Neuronal stem cell (in vitro differentiated cells): ENCODE results near the gene PRRT1.
"Not testable (repeated sequence)": the region's sequence is repeated elsewhere in the genome, so short reads cannot be mapped to it uniquely, and the experiment has no call there.

Experiments
- DNase-seq: peaks from one replicate; pipeline ENCODE4 v3.0.0-alpha.2; 2013; ENCODE audit warnings: low spot score
- H2AFZ ChIP-seq: one replicate; pipeline ENCODE4 v1.6.1; 2013; ENCODE audit warnings: mild to moderate bottlenecking, low read length, inconsistent platforms
- H2AK5ac ChIP-seq: 2 replicates; pipeline ENCODE4 v1.6.1; 2013; ENCODE audit warnings: low read depth, mild to moderate bottlenecking, inconsistent platforms, low read length, moderate library complexity, mixed read lengths
- H2BK120ac ChIP-seq: 2 replicates; pipeline ENCODE4 v1.6.1; 2013; ENCODE audit warnings: low read depth, mild to moderate bottlenecking, inconsistent platforms, low read length, moderate library complexity, mixed read lengths
- H2BK12ac ChIP-seq: one replicate; pipeline ENCODE4 v1.6.1; 2013; ENCODE audit warnings: low read length, inconsistent platforms
- H2BK15ac ChIP-seq: 2 replicates; pipeline ENCODE4 v1.6.1; 2013; ENCODE audit warnings: mild to moderate bottlenecking, low read length, inconsistent platforms, mixed read lengths
- H2BK5ac ChIP-seq: one replicate; pipeline ENCODE4 v1.6.1; 2013; ENCODE audit warnings: inconsistent platforms, mild to moderate bottlenecking, low read length, moderate library complexity
- H3K14ac ChIP-seq: one replicate; pipeline ENCODE4 v1.6.1; 2013; ENCODE audit warnings: low read length, inconsistent platforms
- H3K18ac ChIP-seq: 2 replicates; pipeline ENCODE4 v1.6.1; 2013; ENCODE audit warnings: low read length, inconsistent platforms
- H3K23ac ChIP-seq: 2 replicates; pipeline ENCODE4 v1.6.1; 2013; ENCODE audit warnings: low read depth, mild to moderate bottlenecking, mixed read lengths, low read length, inconsistent platforms; ENCODE audit not compliant: poor library complexity
- H3K27ac ChIP-seq: replicated peaks from 3 replicates; pipeline ENCODE4 v1.5.1; 2013; ENCODE audit warnings: low read length, inconsistent platforms
- H3K27me3 ChIP-seq, 3 experiments: 2 replicates each; pipeline ENCODE4 v1.6.1; 2013; ENCODE audit warnings: low read length in 3 of 3, mild to moderate bottlenecking in 2 of 3, inconsistent platforms in 1 of 3, low read depth in 1 of 3, mixed read lengths in 1 of 3, moderate library complexity in 1 of 3; ENCODE audit not compliant: control insufficient read depth in 3 of 3, insufficient read depth in 3 of 3
- H3K36me3 ChIP-seq, 2 donors: replicated peaks in 1 of 2; 2 replicates each; pipeline ENCODE4 v1.6.1; 2013; ENCODE audit warnings: low read length in 2 of 2; ENCODE audit not compliant: control insufficient read depth in 2 of 2, insufficient read depth in 2 of 2
- H3K4ac ChIP-seq: 2 replicates; pipeline ENCODE4 v1.6.1; 2013; ENCODE audit warnings: inconsistent platforms, mild to moderate bottlenecking, low read length, moderate library complexity
- H3K4me1 ChIP-seq, 2 donors: 1 replicate in 1 of 2; 2 replicates in 1 of 2; pipeline ENCODE4 v1.6.1; 2013; ENCODE audit warnings: low read length in 2 of 2, low read depth in 1 of 2; ENCODE audit not compliant: control insufficient read depth in 2 of 2, insufficient read depth in 1 of 2
- H3K4me2 ChIP-seq: one replicate; pipeline ENCODE4 v1.6.1; 2013; ENCODE audit warnings: mild to moderate bottlenecking, low read length, inconsistent platforms; ENCODE audit not compliant: insufficient read depth, poor library complexity, severe bottlenecking
- H3K4me3 ChIP-seq, 2 donors: 2 replicates each; pipeline ENCODE4 v1.5.1; 2013; ENCODE audit warnings: low read length in 2 of 2, mild to moderate bottlenecking in 2 of 2, inconsistent platforms in 1 of 2, moderate library complexity in 1 of 2
- H3K79me1 ChIP-seq: one replicate; pipeline ENCODE4 v1.6.1; 2013; ENCODE audit warnings: low read depth, mild to moderate bottlenecking, inconsistent platforms, low read length, moderate library complexity
- H3K9ac ChIP-seq: one replicate; pipeline ENCODE4 v1.6.1; 2013; ENCODE audit warnings: mild to moderate bottlenecking, low read depth, low read length, inconsistent platforms; ENCODE audit not compliant: poor library complexity
- H3K9me3 ChIP-seq, 2 donors: replicated peaks in 1 of 2; 2 replicates each; pipeline versions ENCODE3 to v1.6.1; 2013; ENCODE audit warnings: low read length in 2 of 2, mild to moderate bottlenecking in 2 of 2, inconsistent platforms in 1 of 2, low read depth in 1 of 2, mixed read lengths in 1 of 2, moderate library complexity in 1 of 2; ENCODE audit not compliant: control insufficient read depth in 2 of 2, insufficient read depth in 1 of 2
- H4K8ac ChIP-seq: one replicate; pipeline ENCODE4 v1.6.1; 2013; ENCODE audit warnings: low read depth, mild to moderate bottlenecking, inconsistent platforms, low read length, moderate library complexity
- H4K91ac ChIP-seq: one replicate; pipeline ENCODE4 v1.6.1; 2013; ENCODE audit warnings: low read length, low read depth, mild to moderate bottlenecking, inconsistent platforms; ENCODE audit not compliant: poor library complexity
- WGBS, 2 donors: extraction: QIAGEN DNeasy Blood & Tissue Kit; methylation state at CpG; one replicate each; pipeline ENCODE4 v1.1.7; 2013; ENCODE audit warnings: missing lambda C conversion rate in 2 of 2, mixed read lengths in 1 of 2; ENCODE audit not compliant: insufficient read length in 2 of 2, insufficient replicate concordance in 1 of 2; ENCODE audit errors: extremely low coverage in 2 of 2; 5-methylcytosine and 5-hydroxymethylcytosine counted together

Gene PRRT1

DNA sequence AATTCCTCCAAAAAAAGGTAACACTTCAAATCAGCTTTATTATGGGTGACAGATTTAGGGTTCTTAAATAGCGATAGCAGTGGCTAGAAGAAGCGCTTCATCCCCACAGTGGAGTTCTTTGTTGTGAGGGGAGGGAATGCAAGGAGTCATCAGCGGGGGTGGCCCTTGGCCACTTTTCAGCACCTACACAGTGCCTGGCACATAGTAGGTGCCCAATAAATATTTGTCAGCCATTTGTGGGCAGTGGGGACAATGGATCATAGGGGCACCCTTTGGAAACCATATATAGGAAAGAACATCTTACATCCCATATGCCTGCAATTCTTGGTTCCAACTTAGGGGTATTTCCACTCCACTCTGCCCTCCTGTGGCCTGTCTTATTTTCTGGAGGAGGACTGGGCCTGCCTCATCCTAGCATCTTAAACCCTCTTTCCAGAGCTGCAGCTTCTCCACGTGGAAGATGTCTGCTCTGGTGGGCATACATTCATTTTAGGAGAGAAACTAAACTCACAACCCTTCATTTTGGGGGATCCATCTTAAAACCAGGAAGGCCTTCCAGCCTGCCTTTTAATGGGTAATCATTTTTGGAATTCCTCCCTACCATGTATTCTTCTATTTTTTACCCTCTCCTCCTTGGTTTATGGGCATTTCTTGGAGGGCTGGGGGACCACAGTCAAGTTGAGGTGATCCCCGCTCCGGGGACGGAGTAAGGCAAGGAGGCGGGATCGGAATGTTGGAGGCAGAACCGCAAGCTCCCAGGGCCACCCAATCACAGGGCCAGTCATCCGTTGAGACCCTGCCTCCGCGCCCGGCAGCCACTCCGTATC is 43.3 kb upstream of the PRRT1 start:
- Histone ChIP-seq H3K79me1 (no peaks in the 10 kb centered on the region), H3K14ac (no peak overlapping the region), H3K18ac (peak overlapping the region; percentile 24), H3K4me3 (peak overlapping the region; percentile 51 to 64), H3K27ac (peak overlapping the region; percentile 92), H3K4ac (no peak overlapping the region), H3K36me3 (no peaks in the 10 kb centered on the region), H3K27me3 (no peaks in the 10 kb centered on the region), H3K9me3 (no peaks in the 10 kb centered on the region), H2BK120ac (no peak overlapping the region), H2AFZ (no peak overlapping the region), H3K4me2 (peak overlapping the region; percentile 53), H2BK5ac (no peak overlapping the region), H2AK5ac (no peak overlapping the region), H4K91ac (no peak overlapping the region), H3K9ac (no peak overlapping the region), H2BK12ac (no peak overlapping the region), H3K4me1 (peaks cover 31 to 37% of the 10 kb centered on the region in 2 donors), H3K23ac (peak overlapping the region; percentile 100), H4K8ac (no peak overlapping the region), H2BK15ac (no peak overlapping the region)
- no peak for DNase-seq
- no CpG with 5 or more reads among the region's 15 CpGs for WGBS, 2 donors

DNA sequence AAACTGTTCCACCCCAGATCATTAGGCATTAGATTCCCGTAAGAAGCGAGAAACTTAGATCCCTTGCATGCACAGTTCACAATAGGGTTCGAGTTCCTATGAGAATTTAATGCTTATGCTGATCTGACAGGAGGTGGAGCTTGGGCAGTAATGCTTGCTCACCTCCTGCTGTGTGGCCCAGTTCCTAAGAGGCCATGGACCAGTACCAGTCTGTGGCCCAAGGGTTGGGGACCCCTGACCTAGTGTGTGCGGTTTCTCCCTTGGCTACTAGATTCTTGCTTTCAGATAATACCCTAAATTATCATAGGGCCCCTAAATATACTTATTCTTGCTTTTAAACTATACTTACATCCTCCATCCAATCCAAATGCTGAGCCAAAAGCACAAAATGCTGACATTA is 42.6 kb upstream of the PRRT1 start:
- Histone ChIP-seq H2BK5ac (no peak overlapping the region), H3K18ac (no peak overlapping the region), H2BK120ac (no peak overlapping the region), H3K23ac (no peak overlapping the region), H2AK5ac (peak overlapping the region; percentile 47), H3K4me1 (peaks cover 31 to 37% of the 10 kb centered on the region in 2 donors), H3K9me3 (no peaks in the 10 kb centered on the region), H3K36me3 (no peaks in the 10 kb centered on the region), H4K91ac (no peak overlapping the region), H3K27me3 (no peaks in the 10 kb centered on the region), H3K27ac (no peak overlapping the region), H3K4me2 (no peak overlapping the region), H3K9ac (no peak overlapping the region), H3K14ac (no peak overlapping the region), H2BK12ac (peak overlapping the region; percentile 2), H4K8ac (no peak overlapping the region), H2BK15ac (no peak overlapping the region), H2AFZ (no peak overlapping the region), H3K4me3 (peak overlapping the region in 1 of 2 donors; percentile 51), H3K79me1 (no peaks in the 10 kb centered on the region), H3K4ac (no peak overlapping the region)
- no CpG with 5 or more reads among the region's 4 CpGs for WGBS, 2 donors
- DNase-seq, result no peak

DNA sequence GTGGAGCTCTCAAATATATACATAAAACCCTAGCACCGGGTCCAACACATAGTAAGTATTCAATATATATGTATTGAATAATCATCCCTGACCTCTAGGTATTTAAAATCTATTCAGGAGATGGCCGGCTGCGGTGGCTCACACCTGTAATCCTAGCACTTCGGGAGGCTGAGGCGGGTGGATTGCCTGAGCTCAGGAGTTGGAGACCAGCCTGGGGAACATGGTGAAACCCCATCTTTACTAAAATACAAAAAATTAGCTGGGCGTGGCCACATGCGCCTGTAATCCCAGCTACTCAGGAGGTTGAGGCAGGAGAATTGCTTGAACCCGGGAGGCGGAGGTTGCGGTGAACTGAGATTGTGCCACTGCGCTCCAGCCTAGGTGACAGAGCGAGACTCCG is 41.4 kb upstream of the PRRT1 start:
- not testable (repeated sequence) for H3K27me3 ChIP-seq, H3K36me3 ChIP-seq, H4K8ac ChIP-seq, H3K4me3 ChIP-seq, H3K9me3 ChIP-seq, H2BK120ac ChIP-seq, DNase-seq, H3K79me1 ChIP-seq, H2BK12ac ChIP-seq, H3K9ac ChIP-seq, H2BK15ac ChIP-seq, H3K14ac ChIP-seq, H3K4me2 ChIP-seq, H2AK5ac ChIP-seq, H3K27ac ChIP-seq, H2BK5ac ChIP-seq, H3K18ac ChIP-seq, H4K91ac ChIP-seq, H3K23ac ChIP-seq, H3K4ac ChIP-seq
- peaks cover 37 to 41% of the 10 kb centered on the region in 2 donors for H3K4me1 ChIP-seq
- H2AFZ ChIP-seq, result peak overlapping the region; percentile 59
- WGBS, 2 donors, result no CpG with 5 or more reads among the region's 13 CpGs

DNA sequence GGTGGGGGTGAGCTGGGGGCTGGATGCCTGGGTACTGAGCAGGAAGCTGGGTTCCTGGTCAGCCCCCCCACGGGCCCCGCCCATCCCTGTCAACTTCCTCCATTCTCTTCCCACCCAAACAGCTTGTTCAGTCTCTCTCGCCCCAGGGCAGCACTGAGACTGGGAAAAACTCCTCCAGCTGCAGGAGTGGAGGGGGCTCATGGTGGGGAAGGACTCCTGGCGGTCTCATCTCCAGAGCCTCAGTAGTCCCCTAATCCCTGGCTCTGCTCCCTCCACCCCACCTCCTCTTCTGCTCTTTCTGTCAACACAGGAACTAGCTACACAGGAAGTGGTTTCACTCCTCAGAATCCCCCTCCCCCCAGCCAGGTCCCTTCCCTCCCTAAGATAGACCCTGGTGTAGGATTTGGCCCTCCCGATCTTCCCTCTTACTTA is 40.9 kb upstream of the PRRT1 start, which contains the start of gene GPSM3:
Gene GPSM3 (minus strand): TSS at position 36 of the 432 bp plus-strand sequence. CDS start 130 bp downstream, outside the sequence.
- Histone ChIP-seq H3K36me3 (peaks cover 3 to 6% of the 10 kb centered on the region in 2 donors), H2AK5ac (peak within 1 kb of the TSS; percentile 58), H2BK15ac (peak within 1 kb of the TSS; percentile 97), H3K27me3 (no peaks in the 10 kb centered on the region), H3K27ac (peak within 1 kb of the TSS; percentile 98), H3K79me1 (peaks cover 4% of the 10 kb centered on the region), H3K18ac (peak within 1 kb of the TSS; percentile 93), H2BK5ac (peak within 1 kb of the TSS; percentile 88), H3K9ac (no peak within 1 kb of the TSS), H3K14ac (peak within 1 kb of the TSS; percentile 58), H4K91ac (peak within 1 kb of the TSS; percentile 83), H3K9me3 (no peaks in the 10 kb centered on the region), H3K4me1 (peaks cover 39 to 41% of the 10 kb centered on the region in 2 donors), H3K23ac (peak within 1 kb of the TSS; percentile 44), H2BK12ac (peak within 1 kb of the TSS; percentile 99), H2BK120ac (peak within 1 kb of the TSS; percentile 88), H3K4me2 (no peak within 1 kb of the TSS), H2AFZ (peak within 1 kb of the TSS; percentile 59), H4K8ac (no peak within 1 kb of the TSS), H3K4me3 (no peak within 1 kb of the TSS), H3K4ac (peak within 1 kb of the TSS; percentile 53)
- WGBS, 2 donors, result no CpG with 5 or more reads among the region's 5 CpGs
- no peak for DNase-seq
